GM23338 (cell line): Measurements from ENCODE around the gene B4GALT5. TPM values are rescaled to one million over a fixed set of nuclear protein-coding genes. Genes with fewer than 3 reads are reported as not detected.
A peak's percentile ranks its signal among the peaks of the same experiment; 100 is the strongest.

Source experiments
- ATAC-seq: fragments of 200-7000 bp; cut with Tn5 transposase; 3 replicates; pipeline ENCODE4 v1.9.1; 2020
- DNase-seq: peaks from one replicate; pipeline ENCODE4 v3.0.0-alpha.2; 2015; ENCODE audit warnings: low spot score
- H2AFZ ChIP-seq: fragments of 200-600 bp; sonication (generic); 2 replicates; pipeline ENCODE4 v1.8.0; 2016; ENCODE audit warnings: antibody characterized with exemption, mild to moderate bottlenecking, moderate library complexity
- H3F3A ChIP-seq: fragments of 200-600 bp; sonication (generic); replicated peaks from 2 replicates; pipeline ENCODE4 v1.8.0; 2017; ENCODE audit warnings: antibody characterized with exemption, mixed run types, low read depth
- H3K27ac ChIP-seq: fragments of 200-600 bp; sonication (generic); 2 replicates; pipeline ENCODE4 v1.6.1; 2016; ENCODE audit warnings: low read depth
- H3K27me3 ChIP-seq: fragments of 200-600 bp; sonication (generic); 2 replicates; pipeline ENCODE4 v1.8.0; 2016; ENCODE audit warnings: mild to moderate bottlenecking, mixed run types, moderate library complexity; ENCODE audit not compliant: insufficient read depth
- H3K36me3 ChIP-seq: fragments of 200-600 bp; sonication (generic); 2 replicates; pipeline ENCODE4 v1.8.0; 2016; ENCODE audit warnings: mild to moderate bottlenecking; ENCODE audit not compliant: insufficient read depth
- H3K4me1 ChIP-seq: fragments of 200-600 bp; sonication (generic); 2 replicates; pipeline ENCODE4 v1.8.0; 2016; ENCODE audit warnings: mild to moderate bottlenecking, moderate library complexity; ENCODE audit not compliant: insufficient read depth
- H3K4me2 ChIP-seq: fragments of 200-600 bp; sonication (generic); 2 replicates; pipeline ENCODE4 v1.7.1; 2017; ENCODE audit warnings: mixed run types
- H3K4me3 ChIP-seq: fragments of 200-600 bp; sonication (generic); 2 replicates; pipeline ENCODE4 v1.6.1; 2016; ENCODE audit warnings: mixed run types
- H3K79me2 ChIP-seq: fragments of 200-600 bp; sonication (generic); replicated peaks from 2 replicates; pipeline ENCODE4 v1.8.0; 2017; ENCODE audit warnings: mild to moderate bottlenecking; ENCODE audit not compliant: insufficient read depth
- H3K9me2 ChIP-seq: fragments of 200-600 bp; sonication (generic); 2 replicates; pipeline ENCODE4 v1.8.0; 2017; ENCODE audit not compliant: insufficient read depth
- H4K20me1 ChIP-seq: fragments of 200-600 bp; sonication (generic); replicated peaks from 2 replicates; pipeline ENCODE4 v1.8.0; 2017; ENCODE audit warnings: mild to moderate bottlenecking; ENCODE audit not compliant: insufficient read depth
- H3K27ac Mint-ChIP-seq: 2 replicates; pipeline ENCODE4 v1.8.0; 2020; ENCODE audit warnings: inconsistent platforms, mild to moderate bottlenecking, moderate library complexity, mixed read lengths
- H3K27me3 Mint-ChIP-seq: 3 replicates; pipeline ENCODE4 v1.8.0; 2022; ENCODE audit warnings: low read depth, mild to moderate bottlenecking, moderate library complexity, mixed read lengths, inconsistent platforms; ENCODE audit not compliant: insufficient read depth, poor library complexity
- H3K36me3 Mint-ChIP-seq: 3 replicates; pipeline ENCODE4 v1.8.0; 2021; ENCODE audit warnings: low read depth, mild to moderate bottlenecking, inconsistent platforms, moderate library complexity, mixed read lengths
- H3K4me1 Mint-ChIP-seq: 3 replicates; pipeline ENCODE4 v1.8.0; 2020; ENCODE audit warnings: mild to moderate bottlenecking, inconsistent platforms, mixed read lengths
- H3K4me3 Mint-ChIP-seq: 3 replicates; pipeline ENCODE4 v1.8.0; 2021; ENCODE audit warnings: moderate library complexity, mild to moderate bottlenecking, inconsistent platforms, mixed read lengths
- H3K9me3 Mint-ChIP-seq: 3 replicates; pipeline ENCODE4 v1.8.0; 2020; ENCODE audit warnings: moderate library complexity, mild to moderate bottlenecking, inconsistent platforms, mixed read lengths
- CREB1 ChIP-seq: fragments of 250-450 bp; sonication (Bioruptor Pico); IDR thresholded peaks from 2 replicates; pipeline ENCODE4 v1.5.0; 2020; ENCODE audit warnings: low read depth, mild to moderate bottlenecking, moderate library complexity
- CTCF ChIP-seq, 2 experiments: fragments of 200-600 bp in 1 of 2; sonication (generic) in 1 of 2; conservative IDR thresholded peaks; 2 replicates each; pipeline versions ENCODE4 v1.5.1 to v1.6.1; 2016 to 2017; ENCODE audit warnings: antibody characterized with exemption in 2 of 2, low read depth in 2 of 2, mild to moderate bottlenecking in 2 of 2, moderate library complexity in 1 of 2
- ETS1 ChIP-seq: IDR thresholded peaks from 2 replicates; pipeline ENCODE4 v1.6.1; 2016; ENCODE audit warnings: antibody characterized with exemption
- EZH2 ChIP-seq: fragments of 200-600 bp; sonication (generic); IDR thresholded peaks from one replicate; pipeline ENCODE4 v1.8.0; 2017; ENCODE audit warnings: antibody characterized with exemption, mild to moderate bottlenecking, low read depth; ENCODE audit not compliant: unreplicated experiment
- EZH2phosphoT487 ChIP-seq: fragments of 200-600 bp; sonication (generic); IDR thresholded peaks from one replicate; pipeline ENCODE4 v1.8.1; 2018; ENCODE audit warnings: antibody characterized with exemption; ENCODE audit not compliant: unreplicated experiment
- JUNB ChIP-seq: IDR thresholded peaks from one replicate; pipeline ENCODE4 v1.6.1; 2016; ENCODE audit warnings: antibody characterized with exemption; ENCODE audit not compliant: unreplicated experiment
- NANOG ChIP-seq: IDR thresholded peaks from 2 replicates; pipeline ENCODE4 v1.6.1; 2016; ENCODE audit warnings: antibody characterized with exemption, borderline replicate concordance
- POLR2AphosphoS5 ChIP-seq: IDR thresholded peaks from 2 replicates; pipeline ENCODE4 v1.6.1; 2016; ENCODE audit warnings: antibody characterized with exemption, low read depth
- REST ChIP-seq: IDR thresholded peaks from one replicate; pipeline ENCODE4 v1.6.1; 2018; ENCODE audit warnings: antibody characterized with exemption; ENCODE audit not compliant: unreplicated experiment
- STAT1 ChIP-seq: IDR thresholded peaks from one replicate; pipeline ENCODE4 v1.6.1; 2016; ENCODE audit warnings: antibody characterized with exemption; ENCODE audit not compliant: unreplicated experiment
- ZNF114 ChIP-seq: fragments of 250-450 bp; sonication (Bioruptor Pico); IDR thresholded peaks from 2 replicates; pipeline ENCODE4 v1.5.0; 2020; ENCODE audit warnings: mild to moderate bottlenecking, moderate library complexity
- ZNF331 ChIP-seq: fragments of 250-450 bp; sonication (Bioruptor Pico); IDR thresholded peaks from 2 replicates; pipeline ENCODE4 v1.5.0; 2020; ENCODE audit warnings: low read depth, mild to moderate bottlenecking, moderate library complexity
- ZNF462 ChIP-seq: fragments of 250-450 bp; sonication (Bioruptor Pico); IDR thresholded peaks from 2 replicates; pipeline ENCODE4 v1.5.0; 2020; ENCODE audit warnings: mild to moderate bottlenecking, moderate library complexity
- polyA plus RNA-seq: library from polyadenylated mRNA; unstranded; fragments of >200 nt; fragmentation: Nextera tagmentation; extraction: Ambion mirVana; gene quantifications from 2 replicates; pipeline ENCODE4 v1.2.1, GENCODE V29; 2016
- total RNA-seq: library from RNA; depleted of rRNA; stranded (reverse); fragments of >200 nt; shearing (Covaris generic); gene quantifications from 2 replicates; pipeline ENCODE4 v1.2.3, GENCODE V29; 2014

The B4GALT5 gene
- total and polyA plus RNA-seq, 2 experiments from 2014 or later = 19.1 to 50.3 TPM

- ATAC-seq (peak; percentile 57; the same call in 2 of the 3 replicates), DNase-seq (no peak)
- H3K79me2 ChIP-seq = no peaks in the 10 kb centered on the region
- no peak overlapping the region for H3K4me3 Mint-ChIP-seq
- H3K27me3 Mint-ChIP-seq = peaks cover 2% of the 10 kb centered on the region
- H3K27ac ChIP-seq = peak overlapping the region; percentile 26; the same call in 1 of the 2 replicates
- peaks cover 10% of the 10 kb centered on the region for H3K4me1 ChIP-seq
- peak overlapping the region; percentile 83 for H2AFZ ChIP-seq
- H3K36me3 ChIP-seq = no peaks in the 10 kb centered on the region
- H3K9me2 ChIP-seq = no peaks in the 10 kb centered on the region
- H3K4me3 ChIP-seq = no peak overlapping the region
- H3F3A ChIP-seq = no peaks in the 10 kb centered on the region
- no peaks in the 10 kb centered on the region for H3K36me3 Mint-ChIP-seq
- peak overlapping the region; percentile 7; the same call in 1 of the 2 replicates for H3K4me2 ChIP-seq
- no peak overlapping the region; the same call in 1 of the 2 replicates for H3K27ac Mint-ChIP-seq
- no peaks in the 10 kb centered on the region for H3K27me3 ChIP-seq
- H4K20me1 ChIP-seq = no peaks in the 10 kb centered on the region
- H3K4me1 Mint-ChIP-seq = peaks cover 11% of the 10 kb centered on the region
- TF ChIP-seq POLR2AphosphoS5 (no peak), JUNB (no peak), STAT1 (no peak), NANOG (no peak), ETS1 (no peak), REST (no peak), EZH2phosphoT487 (no peak), ZNF331 (CRISPR knock-in tag) (no peak), CREB1 (CRISPR knock-in tag) (no peak), CTCF (conservative IDR thresholded peaks at IDR 0.05; ENCODE audit: low read depth in 2 of 2) (no peak), EZH2 (no peak), ZNF462 (no peak), ZNF114 (CRISPR knock-in tag) (no peak)
- H3K9me3 Mint-ChIP-seq = no peaks in the 10 kb centered on the region; the same call in 2 of the 3 replicates
Observed at GRCh38 chr20:49724408-49725223, 10.9 kb upstream of the B4GALT5 start.
